ENCODE results near the gene CLIC3.

The CLIC3 gene

GRCh38 chr9:137030006-137030405, 33.6 kb upstream of the CLIC3 start:
- Histone ChIP-seq H3K27me3 (ENCODE audit: insufficient read depth, low read length) (peaks cover 17% of the 10 kb centered on the region), H3K27ac (ENCODE audit: low read depth, low read length, poor library complexity, severe bottlenecking) (no peak overlapping the region), H2AFZ (ENCODE audit: low read length) (no peak overlapping the region), H3K4me3 (ENCODE audit: low read depth, low read length, poor library complexity, severe bottlenecking) (no peak overlapping the region), H3K9ac (ENCODE audit: low read length) (no peak overlapping the region), H3K4me2 (ENCODE audit: low read length) (no peak overlapping the region), H3K9me3 (ENCODE audit: low read length) (no peaks in the 10 kb centered on the region), H3K4me1 (ENCODE audit: insufficient read depth, low read length, severe bottlenecking) (peaks cover 20% of the 10 kb centered on the region), H4K20me1 (ENCODE audit: insufficient read depth, low read length) (no peaks in the 10 kb centered on the region), H3F3A (ENCODE audit: insufficient read depth, low read length) (no peaks in the 10 kb centered on the region), H3K79me2 (ENCODE audit: insufficient read depth, low read length) (no peaks in the 10 kb centered on the region), H3K9me2 (ENCODE audit: low read depth, low read length) (no peaks in the 10 kb centered on the region), H3K36me3 (ENCODE audit: insufficient read depth, low read length) (no peaks in the 10 kb centered on the region)
- TF ChIP-seq EZH2 (IDR thresholded peaks at IDR 0.05; ENCODE audit: borderline replicate concordance, low read length) (no peak), CTCF (IDR thresholded peaks at IDR 0.05; ENCODE audit: low read length) (no peak)

GRCh38 chr9:137029058-137029936, 32.9 kb upstream of the CLIC3 start:
- peak overlapping the region; percentile 99 for H3K4me2 ChIP-seq (ENCODE audit: low read length)
- H3K4me1 ChIP-seq (ENCODE audit: insufficient read depth, low read length, severe bottlenecking): peaks cover 20% of the 10 kb centered on the region
- H4K20me1 ChIP-seq (ENCODE audit: insufficient read depth, low read length): no peaks in the 10 kb centered on the region
- no peak overlapping the region for H3K9ac ChIP-seq (ENCODE audit: low read length)
- H3K79me2 ChIP-seq (ENCODE audit: insufficient read depth, low read length): no peaks in the 10 kb centered on the region
- H3K9me3 ChIP-seq (ENCODE audit: low read length): no peaks in the 10 kb centered on the region
- H3K27me3 ChIP-seq (ENCODE audit: insufficient read depth, low read length): peaks cover 17% of the 10 kb centered on the region
- no peaks in the 10 kb centered on the region for H3K9me2 ChIP-seq (ENCODE audit: low read depth, low read length)
- TF ChIP-seq EZH2 (IDR thresholded peaks at IDR 0.05; ENCODE audit: borderline replicate concordance, low read length): no peak
- TF ChIP-seq CTCF (IDR thresholded peaks at IDR 0.05; ENCODE audit: low read length): peak; percentile 84
- no peaks in the 10 kb centered on the region for H3K36me3 ChIP-seq (ENCODE audit: insufficient read depth, low read length)
- H3K27ac ChIP-seq (ENCODE audit: low read depth, low read length, poor library complexity, severe bottlenecking): no peak overlapping the region
- H2AFZ ChIP-seq (ENCODE audit: low read length): no peak overlapping the region
- no peaks in the 10 kb centered on the region for H3F3A ChIP-seq (ENCODE audit: insufficient read depth, low read length)
- peak overlapping the region; percentile 63 for H3K4me3 ChIP-seq (ENCODE audit: low read depth, low read length, poor library complexity, severe bottlenecking)

GRCh38 chr9:137028263-137029057, 32.1 kb upstream of the CLIC3 start:
- Histone ChIP-seq H3K36me3 (ENCODE audit: insufficient read depth, low read length) (no peaks in the 10 kb centered on the region), H2AFZ (ENCODE audit: low read length) (no peak overlapping the region), H3K9me2 (ENCODE audit: low read depth, low read length) (no peaks in the 10 kb centered on the region), H3K27ac (ENCODE audit: low read depth, low read length, poor library complexity, severe bottlenecking) (no peak overlapping the region), H3K9ac (ENCODE audit: low read length) (peak overlapping the region; percentile 59), H3K4me3 (ENCODE audit: low read depth, low read length, poor library complexity, severe bottlenecking) (peak overlapping the region; percentile 63), H3K9me3 (ENCODE audit: low read length) (no peaks in the 10 kb centered on the region), H3F3A (ENCODE audit: insufficient read depth, low read length) (no peaks in the 10 kb centered on the region), H3K4me1 (ENCODE audit: insufficient read depth, low read length, severe bottlenecking) (peaks cover 20% of the 10 kb centered on the region), H4K20me1 (ENCODE audit: insufficient read depth, low read length) (no peaks in the 10 kb centered on the region), H3K27me3 (ENCODE audit: insufficient read depth, low read length) (peaks cover 17% of the 10 kb centered on the region), H3K4me2 (ENCODE audit: low read length) (peak overlapping the region; percentile 99), H3K79me2 (ENCODE audit: insufficient read depth, low read length) (no peaks in the 10 kb centered on the region)
- TF ChIP-seq EZH2 (IDR thresholded peaks at IDR 0.05; ENCODE audit: borderline replicate concordance, low read length) (no peak), CTCF (IDR thresholded peaks at IDR 0.05; ENCODE audit: low read length) (peak; percentile 27; the same call in 1 of the 2 replicates)
